ENCODE data around the gene ZSCAN20.
"Not testable (repeated sequence)": the region's sequence is repeated elsewhere in the genome, so short reads cannot be mapped to it uniquely, and the experiment has no call there.

ZSCAN20 gene

DNA sequence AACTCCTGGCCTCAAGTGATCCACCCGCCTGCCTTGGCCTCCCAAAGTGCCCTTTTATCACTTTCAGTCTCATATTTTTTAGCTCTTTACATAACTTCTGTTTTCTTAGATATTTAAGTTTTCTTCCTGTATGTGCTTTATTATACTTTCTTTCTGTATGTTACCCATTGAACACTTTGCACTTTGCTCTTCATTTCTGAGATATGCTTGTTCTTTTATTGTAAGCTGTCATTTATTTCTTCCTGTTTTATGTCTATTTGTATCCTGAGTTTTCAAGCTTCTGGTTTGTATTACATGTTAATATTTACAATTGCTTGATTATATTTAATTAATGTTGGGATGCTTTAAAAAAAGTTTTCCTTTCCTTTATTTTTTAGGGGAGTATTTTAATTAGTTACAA lies 35.7 kb downstream of the ZSCAN20 start:
- Histone ChIP-seq H3K9ac (ENCODE audit: low read length) (no peak overlapping the region), H4K20me1 (ENCODE audit: low read depth, low read length) (no peaks in the 10 kb centered on the region), H3K9me3 (ENCODE audit: insufficient read depth, low read length) (no peaks in the 10 kb centered on the region), H3K4me2 (ENCODE audit: low read depth, low read length, poor library complexity, severe bottlenecking) (no peak overlapping the region), H3K36me3 (ENCODE audit: low read length) (no peaks in the 10 kb centered on the region), H3K27me3 (ENCODE audit: low read length) (no peaks in the 10 kb centered on the region), H3F3A (ENCODE audit: insufficient read depth) (no peaks in the 10 kb centered on the region), H3K79me2 (ENCODE audit: insufficient read depth, low read length) (no peaks in the 10 kb centered on the region), H2AFZ (ENCODE audit: low read depth, low read length, severe bottlenecking) (no peak overlapping the region), H3K27ac (ENCODE audit: low read depth, low read length) (no peak overlapping the region), H3K9me2 (replicated peaks; ENCODE audit: insufficient read depth, low read length) (no peaks in the 10 kb centered on the region), H3K4me3 (ENCODE audit: insufficient read depth, low read length, poor library complexity, severe bottlenecking) (no peak overlapping the region)
- TF ChIP-seq EZH2phosphoT487 (conservative IDR thresholded peaks at IDR 0.05; ENCODE audit: low read length) (no peak), CTCF (IDR thresholded peaks at IDR 0.05; ENCODE audit: insufficient read depth, low read length, poor library complexity, severe bottlenecking) (no peak)

GRCh38 chr1:33509276-33509675 lies 36.8 kb downstream of the ZSCAN20 start:
- not testable (repeated sequence) for H3F3A ChIP-seq (ENCODE audit: insufficient read depth); H3K27ac ChIP-seq (ENCODE audit: low read depth, low read length); H3K27me3 ChIP-seq (ENCODE audit: low read length); H3K4me2 ChIP-seq (ENCODE audit: low read depth, low read length, poor library complexity, severe bottlenecking); H3K9me2 ChIP-seq (replicated peaks; ENCODE audit: insufficient read depth, low read length); H3K4me3 ChIP-seq (ENCODE audit: insufficient read depth, low read length, poor library complexity, severe bottlenecking); H3K9me3 ChIP-seq (ENCODE audit: insufficient read depth, low read length); H2AFZ ChIP-seq (ENCODE audit: low read depth, low read length, severe bottlenecking); H3K79me2 ChIP-seq (ENCODE audit: insufficient read depth, low read length); H3K9ac ChIP-seq (ENCODE audit: low read length); H4K20me1 ChIP-seq (ENCODE audit: low read depth, low read length); H3K36me3 ChIP-seq (ENCODE audit: low read length)

GRCh38 chr1:33512226-33513011 lies 40.0 kb downstream of the ZSCAN20 start:
- no peak overlapping the region for H3K27ac ChIP-seq (ENCODE audit: low read depth, low read length)
- TF ChIP-seq CTCF (IDR thresholded peaks at IDR 0.05; ENCODE audit: insufficient read depth, low read length, poor library complexity, severe bottlenecking) (no peak), EZH2phosphoT487 (conservative IDR thresholded peaks at IDR 0.05; ENCODE audit: low read length) (no peak)
- no peaks in the 10 kb centered on the region for H3K9me2 ChIP-seq (replicated peaks; ENCODE audit: insufficient read depth, low read length)
- H3K4me2 ChIP-seq (ENCODE audit: low read depth, low read length, poor library complexity, severe bottlenecking) = no peak overlapping the region
- no peaks in the 10 kb centered on the region for H3K79me2 ChIP-seq (ENCODE audit: insufficient read depth, low read length)
- no peak overlapping the region for H2AFZ ChIP-seq (ENCODE audit: low read depth, low read length, severe bottlenecking)
- H3K36me3 ChIP-seq (ENCODE audit: low read length) = no peaks in the 10 kb centered on the region
- H3K9ac ChIP-seq (ENCODE audit: low read length) = no peak overlapping the region
- H3K27me3 ChIP-seq (ENCODE audit: low read length) = no peaks in the 10 kb centered on the region
- H3K9me3 ChIP-seq (ENCODE audit: insufficient read depth, low read length) = no peaks in the 10 kb centered on the region
- no peaks in the 10 kb centered on the region for H3F3A ChIP-seq (ENCODE audit: insufficient read depth)
- no peaks in the 10 kb centered on the region for H4K20me1 ChIP-seq (ENCODE audit: low read depth, low read length)
- H3K4me3 ChIP-seq (ENCODE audit: insufficient read depth, low read length, poor library complexity, severe bottlenecking) = no peak overlapping the region

DNA sequence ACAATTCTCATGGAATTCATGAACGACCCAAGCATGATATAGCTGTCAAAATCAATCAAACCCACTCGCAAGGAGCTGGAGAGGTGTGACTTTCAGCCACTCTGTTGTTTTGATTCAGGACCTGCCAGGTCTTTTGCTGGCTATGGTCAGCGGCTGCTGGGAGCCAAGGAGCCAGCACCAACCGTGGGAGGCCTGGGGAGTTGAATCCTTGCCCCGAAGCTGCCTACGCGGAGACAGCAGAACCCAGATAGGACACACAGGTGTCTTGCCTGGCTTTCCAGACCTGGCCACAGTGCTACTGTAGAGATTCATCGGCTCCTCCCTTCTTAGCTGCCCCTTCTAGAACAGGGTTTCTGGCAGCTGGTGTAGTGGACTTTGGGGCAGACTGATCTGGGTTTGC lies 42.7 kb downstream of the ZSCAN20 start:
- no peak for TF ChIP-seq CTCF (IDR thresholded peaks at IDR 0.05; ENCODE audit: insufficient read depth, low read length, poor library complexity, severe bottlenecking)
- no peak for TF ChIP-seq EZH2phosphoT487 (conservative IDR thresholded peaks at IDR 0.05; ENCODE audit: low read length)
- Histone ChIP-seq H3K4me3 (ENCODE audit: insufficient read depth, low read length, poor library complexity, severe bottlenecking) (no peak overlapping the region), H3K9me3 (ENCODE audit: insufficient read depth, low read length) (no peaks in the 10 kb centered on the region)

More for the DNA sequence above, 42.7 kb downstream of the ZSCAN20 start:
- H3F3A ChIP-seq (ENCODE audit: insufficient read depth) = no peaks in the 10 kb centered on the region
- H3K4me2 ChIP-seq (ENCODE audit: low read depth, low read length, poor library complexity, severe bottlenecking) = no peak overlapping the region
- no peaks in the 10 kb centered on the region for H3K9me2 ChIP-seq (replicated peaks; ENCODE audit: insufficient read depth, low read length)
- no peak overlapping the region for H3K27ac ChIP-seq (ENCODE audit: low read depth, low read length)
- no peaks in the 10 kb centered on the region for H4K20me1 ChIP-seq (ENCODE audit: low read depth, low read length)
- no peaks in the 10 kb centered on the region for H3K27me3 ChIP-seq (ENCODE audit: low read length)
- no peaks in the 10 kb centered on the region for H3K79me2 ChIP-seq (ENCODE audit: insufficient read depth, low read length)
- no peaks in the 10 kb centered on the region for H3K36me3 ChIP-seq (ENCODE audit: low read length)
- no peak overlapping the region for H3K9ac ChIP-seq (ENCODE audit: low read length)
- H2AFZ ChIP-seq (ENCODE audit: low read depth, low read length, severe bottlenecking) = no peak overlapping the region

Data from SU-DHL-6 (cell line).